H9 (cell line): ENCODE results near the gene PARD3. TPM values are rescaled to one million over a fixed set of nuclear protein-coding genes. Genes with fewer than 3 reads are reported as not detected.

Source experiments
- DNase-seq: peaks from one replicate; pipeline ENCODE4 v3.0.0-alpha.2; 2017
- H2AFZ ChIP-seq: one replicate; pipeline ENCODE4 v1.6.1; 2013; ENCODE audit warnings: mild to moderate bottlenecking, low read length, control low read depth, moderate library complexity
- H2AK5ac ChIP-seq: 2 replicates; pipeline ENCODE4 v1.6.1; 2013; ENCODE audit warnings: low read length, control low read depth, mixed read lengths; ENCODE audit not compliant: insufficient read length
- H2BK120ac ChIP-seq: one replicate; pipeline ENCODE4 v1.6.1; 2013; ENCODE audit warnings: low read depth, mild to moderate bottlenecking, low read length, control low read depth, inconsistent platforms; ENCODE audit not compliant: poor library complexity, severe bottlenecking
- H2BK12ac ChIP-seq: 2 replicates; pipeline ENCODE4 v1.6.1; 2013; ENCODE audit warnings: low read length, control low read depth, mixed read lengths, low read depth; ENCODE audit not compliant: insufficient read length
- H2BK15ac ChIP-seq: 2 replicates; pipeline ENCODE4 v1.6.1; 2013; ENCODE audit warnings: low read depth, low read length, control low read depth
- H2BK20ac ChIP-seq: one replicate; pipeline ENCODE4 v1.6.1; 2013; ENCODE audit warnings: low read depth, mild to moderate bottlenecking, low read length, control low read depth, inconsistent platforms; ENCODE audit not compliant: poor library complexity, severe bottlenecking
- H2BK5ac ChIP-seq: 2 replicates; pipeline ENCODE4 v1.6.1; 2013; ENCODE audit warnings: low read length, control low read depth, mixed read lengths; ENCODE audit not compliant: insufficient read length
- H3K14ac ChIP-seq: 2 replicates; pipeline ENCODE4 v1.6.1; 2013; ENCODE audit warnings: low read length, control low read depth; ENCODE audit not compliant: insufficient read depth
- H3K18ac ChIP-seq: 2 replicates; pipeline ENCODE4 v1.6.1; 2013; ENCODE audit warnings: low read depth, mild to moderate bottlenecking, mixed read lengths, low read length, control low read depth; ENCODE audit not compliant: insufficient read length
- H3K23ac ChIP-seq: 2 replicates; pipeline ENCODE4 v1.6.1; 2013; ENCODE audit warnings: low read length, control low read depth, mixed read lengths, low read depth; ENCODE audit not compliant: insufficient read length
- H3K23me2 ChIP-seq: 2 replicates; pipeline ENCODE4 v1.6.1; 2013; ENCODE audit warnings: low read depth, mild to moderate bottlenecking, mixed read lengths, low read length, control low read depth; ENCODE audit not compliant: insufficient read length, poor library complexity, severe bottlenecking
- H3K27ac ChIP-seq: 2 replicates; pipeline ENCODE4 v1.5.1; 2013; ENCODE audit warnings: low read length, control low read depth, mixed read lengths, low read depth; ENCODE audit not compliant: insufficient read length
- H3K27me3 ChIP-seq: 2 replicates; pipeline ENCODE4 v1.6.1; 2013; ENCODE audit warnings: low read length, control low read depth, inconsistent platforms; ENCODE audit not compliant: insufficient read depth
- H3K4ac ChIP-seq: 2 replicates; pipeline ENCODE4 v1.6.1; 2013; ENCODE audit warnings: low read depth, mild to moderate bottlenecking, control low read depth, inconsistent platforms, low read length, moderate library complexity
- H3K4me1 ChIP-seq: 2 replicates; pipeline ENCODE4 v1.6.1; 2013; ENCODE audit warnings: low read length, control low read depth, inconsistent platforms; ENCODE audit not compliant: insufficient read depth
- H3K4me2 ChIP-seq: 2 replicates; pipeline ENCODE4 v1.6.1; 2013; ENCODE audit warnings: low read length, control low read depth, mixed read lengths; ENCODE audit not compliant: insufficient read length, insufficient read depth
- H3K56ac ChIP-seq: 2 replicates; pipeline ENCODE4 v1.6.1; 2013; ENCODE audit warnings: low read depth, mild to moderate bottlenecking, mixed read lengths, low read length, control low read depth; ENCODE audit not compliant: insufficient read length
- H3K79me1 ChIP-seq: 2 replicates; pipeline ENCODE4 v1.6.1; 2013; ENCODE audit warnings: low read depth, mild to moderate bottlenecking, moderate library complexity, low read length, control low read depth, inconsistent platforms; ENCODE audit not compliant: insufficient read depth, poor library complexity, severe bottlenecking
- H3K79me2 ChIP-seq: 2 replicates; pipeline ENCODE4 v1.6.1; 2013; ENCODE audit warnings: low read length, control low read depth, inconsistent platforms; ENCODE audit not compliant: insufficient read depth
- H3K9ac ChIP-seq: 2 replicates; pipeline ENCODE4 v1.6.1; 2013; ENCODE audit warnings: low read length, control low read depth, mixed read lengths; ENCODE audit not compliant: insufficient read length; ENCODE audit errors: extremely low read depth
- H3K9me3 ChIP-seq: one replicate; pipeline ENCODE4 v1.6.1; 2013; ENCODE audit warnings: low read depth, low read length, inconsistent platforms; ENCODE audit not compliant: control insufficient read depth
- H3T11ph ChIP-seq: one replicate; pipeline ENCODE4 v1.6.1; 2013; ENCODE audit warnings: mild to moderate bottlenecking, low read length, control low read depth, inconsistent platforms
- H4K20me1 ChIP-seq: one replicate; pipeline ENCODE4 v1.6.1; 2013; ENCODE audit not compliant: control insufficient read depth, insufficient read length, insufficient read depth
- H4K5ac ChIP-seq: 2 replicates; pipeline ENCODE4 v1.6.1; 2013; ENCODE audit warnings: low read depth, mild to moderate bottlenecking, mixed read lengths, low read length, control low read depth; ENCODE audit not compliant: insufficient read length
- H4K8ac ChIP-seq: replicated peaks from 2 replicates; pipeline ENCODE4 v1.6.1; 2013; ENCODE audit warnings: low read length, control low read depth, mixed read lengths, low read depth; ENCODE audit not compliant: insufficient read length
- H4K91ac ChIP-seq: 2 replicates; pipeline ENCODE4 v1.6.1; 2013; ENCODE audit warnings: low read depth, mild to moderate bottlenecking, moderate library complexity, mixed read lengths, low read length, control low read depth; ENCODE audit not compliant: insufficient read length
- H3K27ac Mint-ChIP-seq, 3 experiments: 2 replicates in 2 of 3; 3 replicates in 1 of 3; pipeline ENCODE4 v1.8.0; 2020 to 2021; ENCODE audit warnings: mixed read lengths in 3 of 3, mild to moderate bottlenecking in 1 of 3, moderate library complexity in 1 of 3
- H3K27me3 Mint-ChIP-seq: 2 replicates; pipeline ENCODE4 v1.8.0; 2021; ENCODE audit warnings: low read depth, mild to moderate bottlenecking, moderate library complexity, mixed read lengths
- H3K36me3 Mint-ChIP-seq, 3 experiments: 2 replicates in 2 of 3; 3 replicates in 1 of 3; pipeline ENCODE4 v1.8.0; 2020 to 2021; ENCODE audit warnings: low read depth in 3 of 3, mixed read lengths in 3 of 3; ENCODE audit not compliant: insufficient read depth in 1 of 3
- H3K4me1 Mint-ChIP-seq, 2 experiments: 2 replicates each; pipeline ENCODE4 v1.8.0; 2020; ENCODE audit warnings: mixed read lengths in 2 of 2
- H3K4me3 Mint-ChIP-seq, 2 experiments: 2 replicates in 1 of 2; 3 replicates in 1 of 2; pipeline ENCODE4 v1.8.0; 2020 to 2021; ENCODE audit warnings: mild to moderate bottlenecking in 2 of 2, mixed read lengths in 2 of 2, moderate library complexity in 1 of 2
- H3K9me3 Mint-ChIP-seq, 2 experiments: 2 replicates in 1 of 2; 3 replicates in 1 of 2; pipeline ENCODE4 v1.8.0; 2020; ENCODE audit warnings: mild to moderate bottlenecking in 2 of 2, mixed read lengths in 2 of 2, moderate library complexity in 1 of 2
- WGBS: extraction: QIAGEN DNeasy Blood & Tissue Kit; methylation state at CpG from one replicate; pipeline ENCODE4 v1.1.7; 2013; ENCODE audit warnings: missing lambda C conversion rate, low lambda C conversion rate, mixed read lengths; ENCODE audit not compliant: insufficient read length; ENCODE audit errors: extremely low coverage; 5-methylcytosine and 5-hydroxymethylcytosine counted together
- total RNA-seq: library from RNA; stranded (reverse); gene quantifications from 2 replicates; pipeline ENCODE4 v1.2.1, GENCODE V29; 2021
- TF ChIP-seq, protein P1 (sequence below): fragments of 200-600 bp; sonication (generic); conservative IDR thresholded peaks from 3 replicates; pipeline ENCODE4 v1.8.0; 2021; ENCODE audit warnings: antibody characterized with exemption, mild to moderate bottlenecking

PARD3 gene
- total RNA-seq, 1 experiment from 2014 or later = 44.7 TPM

DNA sequence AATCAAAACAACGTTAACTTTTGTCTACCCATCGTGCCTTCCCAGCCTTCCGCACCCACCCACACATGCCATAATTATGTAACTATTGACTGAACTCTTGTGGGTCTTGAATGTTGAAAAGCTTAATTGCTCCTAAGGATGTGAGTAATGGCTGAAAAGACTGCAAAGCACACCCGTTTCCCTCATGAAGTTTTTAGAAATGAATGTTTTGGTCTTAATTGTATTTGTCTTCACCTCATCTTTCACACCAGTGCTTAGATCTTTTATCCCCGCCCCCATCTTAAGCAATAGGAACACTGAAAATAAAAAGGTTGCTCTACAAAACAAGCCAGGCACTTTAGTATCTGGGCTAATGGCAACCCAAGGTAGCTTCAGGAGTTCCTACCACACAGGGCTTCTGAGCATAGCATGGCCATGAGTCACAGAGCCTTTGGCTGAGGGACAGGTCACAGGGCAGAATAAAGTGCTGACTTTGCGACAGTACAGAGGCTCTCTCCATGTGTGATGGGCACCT, 690.5 kb downstream of the PARD3 start:
- H2BK12ac ChIP-seq = no peak overlapping the region
- H2AFZ ChIP-seq = no peak overlapping the region

More for the DNA sequence above, 690.5 kb downstream of the PARD3 start:
- Histone ChIP-seq H4K91ac (no peak overlapping the region), H3K4me2 (no peak overlapping the region), H2AK5ac (no peak overlapping the region), H3T11ph (no peak overlapping the region), H2BK15ac (no peak overlapping the region), H3K79me1 (no peaks in the 10 kb centered on the region), H3K14ac (no peak overlapping the region), H3K23me2 (no peaks in the 10 kb centered on the region), H3K4me1 (no peaks in the 10 kb centered on the region; the same call in 1 of the 2 replicates), H3K27me3 (no peaks in the 10 kb centered on the region), H3K56ac (no peak overlapping the region), H4K5ac (no peak overlapping the region), H4K20me1 (no peaks in the 10 kb centered on the region), H2BK120ac (no peak overlapping the region), H2BK20ac (no peak overlapping the region), H3K18ac (no peak overlapping the region), H3K9ac (no peak overlapping the region), H3K27ac (no peak overlapping the region), H3K9me3 (no peaks in the 10 kb centered on the region), H4K8ac (no peak overlapping the region), H3K79me2 (no peaks in the 10 kb centered on the region), H2BK5ac (no peak overlapping the region), H3K23ac (no peak overlapping the region), H3K4ac (no peak overlapping the region)
- Mint-ChIP-seq H3K27me3 (no peaks in the 10 kb centered on the region), H3K36me3 (no peaks in the 10 kb centered on the region; a peak in 2 of 7 replicates), H3K9me3 (no peaks in the 10 kb centered on the region), H3K4me3 (no peak overlapping the region), H3K4me1 (peaks cover 5 to 11% of the 10 kb centered on the region in 2 experiments), H3K27ac (no peak overlapping the region)
- TF ChIP-seq, protein P1, sequence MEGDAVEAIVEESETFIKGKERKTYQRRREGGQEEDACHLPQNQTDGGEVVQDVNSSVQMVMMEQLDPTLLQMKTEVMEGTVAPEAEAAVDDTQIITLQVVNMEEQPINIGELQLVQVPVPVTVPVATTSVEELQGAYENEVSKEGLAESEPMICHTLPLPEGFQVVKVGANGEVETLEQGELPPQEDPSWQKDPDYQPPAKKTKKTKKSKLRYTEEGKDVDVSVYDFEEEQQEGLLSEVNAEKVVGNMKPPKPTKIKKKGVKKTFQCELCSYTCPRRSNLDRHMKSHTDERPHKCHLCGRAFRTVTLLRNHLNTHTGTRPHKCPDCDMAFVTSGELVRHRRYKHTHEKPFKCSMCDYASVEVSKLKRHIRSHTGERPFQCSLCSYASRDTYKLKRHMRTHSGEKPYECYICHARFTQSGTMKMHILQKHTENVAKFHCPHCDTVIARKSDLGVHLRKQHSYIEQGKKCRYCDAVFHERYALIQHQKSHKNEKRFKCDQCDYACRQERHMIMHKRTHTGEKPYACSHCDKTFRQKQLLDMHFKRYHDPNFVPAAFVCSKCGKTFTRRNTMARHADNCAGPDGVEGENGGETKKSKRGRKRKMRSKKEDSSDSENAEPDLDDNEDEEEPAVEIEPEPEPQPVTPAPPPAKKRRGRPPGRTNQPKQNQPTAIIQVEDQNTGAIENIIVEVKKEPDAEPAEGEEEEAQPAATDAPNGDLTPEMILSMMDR = no peak
- DNase-seq = no peak
- WGBS = no CpG with 5 or more reads among the region's 6 CpGs
